ENCODE data around the gene RDH13.

- TF ChIP-seq POLR2A (IDR thresholded peaks at IDR 0.05; ENCODE audit: low read depth, low read length) = no peak
- no peak for TF ChIP-seq TAF1 (IDR thresholded peaks at IDR 0.05; ENCODE audit: borderline replicate concordance, low read depth, low read length)
Measured at GRCh38 chr19:55018216-55018615, 44.7 kb downstream of the RDH13 start.

Data from GM12892 (cell line).